GM19193 (cell line): Measurements from ENCODE around the gene PLSCR3.

Source experiments
- POLR2A ChIP-seq: IDR thresholded peaks from 4 replicates; pipeline ENCODE4 v1.6.1; 2011; ENCODE audit not compliant: insufficient read depth, insufficient read length; ENCODE audit errors: extremely low read depth

PLSCR3 gene

DNA sequence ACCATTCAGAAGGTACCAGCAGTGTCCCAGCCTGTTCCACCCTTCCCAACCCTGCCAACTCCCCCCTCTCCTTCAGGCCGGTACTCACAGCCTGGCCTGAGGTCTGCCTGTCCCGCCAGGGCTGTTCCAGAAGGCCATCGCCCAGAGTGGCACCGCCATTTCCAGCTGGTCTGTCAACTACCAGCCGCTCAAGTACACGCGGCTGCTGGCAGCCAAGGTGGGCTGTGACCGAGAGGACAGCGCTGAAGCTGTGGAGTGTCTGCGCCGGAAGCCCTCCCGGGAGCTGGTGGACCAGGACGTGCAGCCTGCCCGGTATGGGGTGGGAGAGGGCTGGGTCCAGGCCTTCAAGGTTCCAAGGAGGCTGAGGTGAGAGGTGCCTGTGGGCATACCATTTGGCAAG is 20.5 kb upstream of the PLSCR3 start:
- TF ChIP-seq POLR2A, result no peak

DNA sequence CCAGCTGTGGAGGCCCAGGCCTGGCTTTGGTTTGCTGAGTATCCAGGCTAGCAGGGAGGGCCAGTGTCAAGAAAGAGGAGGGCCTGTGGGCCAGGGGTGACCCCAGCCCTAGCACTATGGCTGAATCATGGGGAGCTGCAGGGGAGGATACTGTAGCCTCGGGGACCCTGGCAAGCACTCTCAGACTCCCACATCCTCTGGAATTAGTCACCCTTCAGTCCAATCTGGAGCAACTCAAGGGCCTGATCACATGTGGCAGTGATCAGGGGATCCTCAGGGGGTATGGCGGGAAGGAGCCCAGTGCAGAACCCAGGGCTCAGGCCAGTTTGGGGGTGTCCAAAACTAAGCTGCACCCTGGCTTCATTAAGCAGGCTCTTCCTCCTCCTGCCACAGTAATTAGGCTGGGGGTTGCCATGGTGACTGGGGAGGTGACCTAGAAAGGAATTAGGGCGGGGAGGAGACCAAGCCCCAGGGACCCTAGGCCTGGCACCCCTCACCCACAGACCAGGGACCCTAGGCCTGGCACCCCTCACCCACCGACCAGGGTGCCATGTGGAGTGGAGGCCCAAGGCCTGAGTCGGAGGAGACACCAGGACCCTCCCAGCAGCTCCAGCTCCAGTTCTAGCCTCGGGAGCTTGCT is 19.1 kb upstream of the PLSCR3 start:
- no peak for TF ChIP-seq POLR2A

DNA sequence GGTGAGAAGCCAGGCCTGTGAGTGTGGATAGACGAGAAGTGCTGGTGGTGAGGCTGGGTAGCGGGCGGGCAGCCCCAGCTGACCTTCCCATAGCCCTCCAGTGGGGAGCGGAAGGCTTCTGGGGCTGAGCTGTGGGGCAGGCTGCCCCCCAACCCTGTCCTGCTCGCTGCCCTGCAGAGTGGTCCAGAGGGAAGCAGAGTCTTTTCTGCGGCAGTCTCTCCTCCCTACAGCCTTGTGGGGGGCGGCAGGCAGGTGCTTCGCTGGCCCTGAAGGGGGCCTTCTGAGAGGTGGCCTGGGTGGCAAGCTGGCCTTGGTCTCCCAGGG is 17.1 kb upstream of the PLSCR3 start:
- TF ChIP-seq POLR2A, result no peak

DNA sequence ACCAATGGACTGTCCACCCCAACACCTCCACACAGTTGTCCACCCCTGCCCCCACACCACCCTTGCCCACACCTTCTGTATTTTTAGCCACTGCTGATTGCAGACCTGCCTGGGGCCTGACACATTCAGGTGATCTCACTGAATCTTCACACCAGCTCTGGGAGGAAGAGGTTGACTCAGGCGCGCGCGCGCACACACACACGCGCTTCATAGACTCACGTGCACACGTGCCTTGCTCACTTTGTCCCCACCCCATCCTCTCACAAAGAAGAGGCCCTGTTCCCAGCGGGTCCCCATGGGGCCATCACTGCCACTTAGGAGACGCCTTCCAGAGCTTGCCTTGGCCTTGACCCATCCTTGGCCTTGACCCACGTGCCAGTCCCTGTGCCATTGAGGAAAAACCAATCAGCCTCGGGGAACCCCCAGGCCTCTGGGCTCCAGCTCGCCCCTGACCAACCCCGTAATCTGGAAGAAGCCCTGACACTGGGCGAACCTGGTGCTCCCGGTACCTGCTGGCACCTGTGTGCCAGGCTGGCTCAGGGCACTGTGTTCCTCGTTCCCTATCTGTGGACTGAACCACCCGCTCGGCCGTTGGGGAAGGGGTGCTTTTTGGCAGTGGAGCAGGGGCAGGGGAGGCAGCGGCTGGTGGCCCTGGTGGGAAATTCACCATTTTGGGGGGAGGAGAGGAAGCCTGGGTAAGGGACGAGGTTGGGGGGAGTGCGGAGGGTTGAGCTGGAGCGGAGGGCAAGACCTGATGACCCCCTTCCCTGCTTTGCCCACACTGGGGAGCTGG is 16.5 kb upstream of the PLSCR3 start:
- TF ChIP-seq POLR2A, result no peak

DNA sequence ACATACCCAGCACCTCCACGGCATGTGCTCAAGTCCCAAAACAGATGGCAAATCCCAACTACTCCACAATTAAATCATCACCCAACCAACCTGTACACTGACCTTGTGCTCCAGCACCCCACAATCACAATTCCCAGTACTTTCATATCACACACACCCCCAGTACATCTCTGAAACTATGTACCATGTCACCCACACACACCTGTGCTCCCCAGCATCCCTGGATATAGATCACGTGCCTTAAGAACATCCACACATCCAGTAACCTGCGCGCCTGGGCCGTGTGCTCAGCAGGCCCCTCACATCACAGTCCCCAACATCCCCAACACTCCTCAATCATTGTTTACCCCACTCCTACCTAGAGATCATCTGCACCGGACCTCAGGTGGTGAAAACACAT is 15.4 kb upstream of the PLSCR3 start:
- no peak for TF ChIP-seq POLR2A

- no peak for TF ChIP-seq POLR2A
Observed at GRCh38 chr17:7408863-7409262, 14.5 kb upstream of the PLSCR3 start.

- no peak for TF ChIP-seq POLR2A
Observed at GRCh38 chr17:7408252-7408727, 14.0 kb upstream of the PLSCR3 start.

DNA sequence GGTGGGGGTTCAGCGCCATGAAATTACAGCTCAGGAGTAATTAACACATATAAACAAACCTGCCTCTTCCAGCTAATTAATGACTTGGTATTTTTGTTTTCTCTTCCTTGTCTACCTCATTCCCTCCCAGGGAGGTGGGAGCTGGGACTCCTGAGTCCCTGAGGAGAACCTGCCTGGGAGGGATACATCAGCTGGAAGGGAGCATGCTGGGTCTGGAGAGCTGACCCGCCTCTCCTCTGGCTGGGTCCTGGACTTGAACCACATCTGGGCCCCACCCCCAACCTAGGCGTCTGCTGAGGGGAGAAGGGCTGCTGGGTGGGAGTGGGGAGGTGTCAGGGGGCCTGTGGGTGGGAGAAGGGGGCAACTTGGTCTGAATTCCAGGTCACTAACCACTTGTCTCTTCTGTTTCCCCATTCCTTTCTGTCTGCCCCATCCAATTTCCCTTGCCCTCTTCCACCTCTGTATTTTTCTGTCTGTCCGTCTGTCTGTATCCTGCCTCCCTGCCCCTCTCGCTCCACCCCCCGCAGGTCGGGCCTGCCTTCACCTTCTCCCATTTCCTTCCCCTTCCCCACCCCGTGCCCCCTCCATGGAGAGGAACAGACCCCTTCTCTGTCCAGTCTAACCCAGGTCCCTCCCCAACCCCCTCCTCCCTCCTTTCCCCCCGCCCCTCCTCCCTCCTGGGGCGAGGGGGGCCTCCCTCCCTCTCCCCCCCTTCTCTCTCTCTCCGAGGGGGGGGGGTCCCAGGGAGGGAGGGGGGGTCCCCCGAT is 13.3 kb upstream of the PLSCR3 start, which contains the start of gene NLGN2:
TSS of gene NLGN2 (plus strand) at position 361 of the 767 bp plus-strand sequence. CDS start 411 bp downstream, outside the sequence.
- no peak for TF ChIP-seq POLR2A

DNA sequence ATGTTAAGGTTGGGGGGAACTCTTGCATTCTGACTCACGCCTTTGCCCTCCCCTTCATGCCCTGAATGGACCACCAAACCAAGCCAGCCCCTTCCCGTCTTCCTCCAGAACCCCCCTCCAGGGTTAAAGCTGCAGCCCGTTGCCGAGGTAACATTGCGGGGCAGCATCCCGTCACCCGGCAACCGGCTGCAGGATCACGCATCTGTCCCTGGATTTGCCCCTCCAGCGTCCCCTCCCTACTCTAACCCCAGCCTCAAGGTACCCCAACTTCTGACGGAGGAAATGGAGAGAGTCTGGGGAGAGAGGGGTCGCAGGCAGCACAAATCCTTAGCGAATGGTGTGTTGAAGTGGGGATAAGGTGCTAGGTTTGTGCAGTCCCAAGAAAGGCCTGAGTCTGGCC is 12.8 kb upstream of the PLSCR3 start:
- TF ChIP-seq POLR2A, result no peak

GRCh38 chr17:7406235-7406825 is 12.0 kb upstream of the PLSCR3 start:
- no peak for TF ChIP-seq POLR2A

- TF ChIP-seq POLR2A, result no peak
Observed at GRCh38 chr17:7405350-7406234, 11.3 kb upstream of the PLSCR3 start.

GRCh38 chr17:7404737-7405349 is 10.5 kb upstream of the PLSCR3 start:
- TF ChIP-seq POLR2A, result no peak

- peak; percentile 92 for TF ChIP-seq POLR2A
Observed at GRCh38 chr17:7403977-7404736, 9.8 kb upstream of the PLSCR3 start, which contains the start of gene TMEM256. Gene TMEM256, minus strand, starts transcription at chr17:7404097. Its CDS starts 13 bp downstream, at chr17:7404084.
